Neural progenitor cell (in vitro differentiated cells): ENCODE results near the gene GLIPR1.
"Not testable (repeated sequence)": the region's sequence is repeated elsewhere in the genome, so short reads cannot be mapped to it uniquely, and the experiment has no call there.

Source experiments
- EZH2 ChIP-seq: fragments of 200-600 bp; sonication (generic); IDR thresholded peaks from 2 replicates; pipeline ENCODE4 v1.6.1; 2017; ENCODE audit warnings: antibody characterized with exemption, mild to moderate bottlenecking, moderate library complexity
- EZH2phosphoT487 ChIP-seq: fragments of 200-600 bp; sonication (generic); IDR thresholded peaks from 2 replicates; pipeline ENCODE4 v1.6.1; 2017; ENCODE audit warnings: antibody characterized with exemption
- TF ChIP-seq, protein P1 (sequence below): fragments of 200-600 bp; sonication (generic); IDR thresholded peaks from 2 replicates; pipeline ENCODE4 v1.5.1; 2017; ENCODE audit warnings: antibody characterized with exemption, mild to moderate bottlenecking

DNA sequence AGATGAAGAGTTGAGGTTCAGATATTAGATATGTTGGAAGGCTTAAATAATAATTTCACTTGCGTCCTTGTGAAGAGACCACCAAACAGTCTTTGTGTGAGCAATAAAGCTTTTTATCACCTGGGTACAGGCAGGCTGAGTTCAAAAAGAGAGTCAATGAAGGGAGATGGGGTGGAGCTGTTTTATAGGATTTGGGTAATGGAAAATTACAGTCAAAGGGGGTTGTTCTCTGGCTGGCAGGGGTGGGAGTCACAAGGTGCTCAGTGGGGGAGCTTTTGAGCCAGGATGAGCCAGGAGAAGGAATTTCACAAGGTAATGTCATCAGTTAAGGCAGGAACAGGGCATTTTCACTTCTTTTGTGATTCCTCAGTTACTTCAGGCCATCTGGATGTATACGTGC, 3.9 kb downstream of the GLIPR1 start:
- TF ChIP-seq, protein P1, sequence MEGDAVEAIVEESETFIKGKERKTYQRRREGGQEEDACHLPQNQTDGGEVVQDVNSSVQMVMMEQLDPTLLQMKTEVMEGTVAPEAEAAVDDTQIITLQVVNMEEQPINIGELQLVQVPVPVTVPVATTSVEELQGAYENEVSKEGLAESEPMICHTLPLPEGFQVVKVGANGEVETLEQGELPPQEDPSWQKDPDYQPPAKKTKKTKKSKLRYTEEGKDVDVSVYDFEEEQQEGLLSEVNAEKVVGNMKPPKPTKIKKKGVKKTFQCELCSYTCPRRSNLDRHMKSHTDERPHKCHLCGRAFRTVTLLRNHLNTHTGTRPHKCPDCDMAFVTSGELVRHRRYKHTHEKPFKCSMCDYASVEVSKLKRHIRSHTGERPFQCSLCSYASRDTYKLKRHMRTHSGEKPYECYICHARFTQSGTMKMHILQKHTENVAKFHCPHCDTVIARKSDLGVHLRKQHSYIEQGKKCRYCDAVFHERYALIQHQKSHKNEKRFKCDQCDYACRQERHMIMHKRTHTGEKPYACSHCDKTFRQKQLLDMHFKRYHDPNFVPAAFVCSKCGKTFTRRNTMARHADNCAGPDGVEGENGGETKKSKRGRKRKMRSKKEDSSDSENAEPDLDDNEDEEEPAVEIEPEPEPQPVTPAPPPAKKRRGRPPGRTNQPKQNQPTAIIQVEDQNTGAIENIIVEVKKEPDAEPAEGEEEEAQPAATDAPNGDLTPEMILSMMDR = not testable (repeated sequence)
- not testable (repeated sequence) for TF ChIP-seq EZH2phosphoT487, EZH2
